HG03103 (cell line): Measurements from ENCODE around the gene WWOX.

Experiments used
- ATAC-seq: cut with Tn5 transposase; IDR thresholded peaks from one replicate; pipeline ENCODE4 v1.9.1; 2021; ENCODE audit warnings: low read depth; ENCODE audit not compliant: unreplicated experiment

Gene WWOX

GRCh38 chr16:78931678-78932077 is 832.2 kb downstream of the WWOX start:
- no peak for ATAC-seq

DNA sequence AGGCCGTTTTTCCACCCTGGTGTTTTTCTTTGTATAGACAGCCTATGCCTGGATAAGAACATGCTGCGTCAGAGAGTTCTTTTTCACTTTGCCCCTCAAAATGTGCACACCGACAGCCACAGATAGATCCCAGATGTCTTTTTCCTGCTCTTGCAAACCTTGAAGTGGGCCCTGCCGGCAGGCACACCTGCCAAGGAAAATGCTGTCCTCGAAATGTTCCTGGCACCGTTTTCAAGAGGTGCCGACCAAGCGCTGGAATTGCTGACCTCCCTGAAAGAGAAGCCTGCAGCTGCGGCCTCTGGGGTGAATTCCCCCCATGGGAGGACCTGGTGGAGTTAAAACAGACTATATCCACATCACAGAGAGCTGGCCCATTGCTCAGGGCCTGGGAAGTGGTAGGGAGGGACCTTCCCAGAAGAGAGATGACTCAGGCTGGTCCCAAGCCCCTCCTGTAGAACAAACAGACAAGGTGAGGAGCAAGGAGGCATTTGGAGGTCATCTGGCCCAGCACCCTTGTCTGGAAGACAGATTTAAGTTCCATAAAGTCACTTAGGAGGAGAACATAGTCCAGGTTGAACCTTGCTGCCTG is 833.0 kb downstream of the WWOX start:
- ATAC-seq: no peak

DNA sequence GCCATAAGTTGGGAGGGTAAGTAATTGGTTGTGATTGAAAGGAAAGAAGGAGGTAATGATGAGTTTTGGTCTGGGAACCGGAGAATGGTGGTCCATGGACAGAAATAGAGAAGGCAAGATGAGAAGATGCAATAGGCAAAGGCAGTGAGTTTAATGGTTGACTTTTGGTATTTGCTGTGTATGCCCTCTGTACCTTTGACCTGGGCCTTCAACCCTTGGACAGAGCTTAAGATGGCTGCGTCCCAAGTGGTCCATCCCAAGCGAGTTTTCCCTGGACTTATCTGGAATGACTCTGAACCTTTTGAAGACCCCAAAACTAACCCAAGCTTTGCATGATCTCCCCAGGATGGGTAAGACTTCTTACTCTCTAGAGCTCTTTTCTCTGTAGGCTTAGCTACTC is 836.6 kb downstream of the WWOX start:
- ATAC-seq: no peak

- ATAC-seq: no peak
Measured at GRCh38 chr16:78939597-78939996, 840.1 kb downstream of the WWOX start.

DNA sequence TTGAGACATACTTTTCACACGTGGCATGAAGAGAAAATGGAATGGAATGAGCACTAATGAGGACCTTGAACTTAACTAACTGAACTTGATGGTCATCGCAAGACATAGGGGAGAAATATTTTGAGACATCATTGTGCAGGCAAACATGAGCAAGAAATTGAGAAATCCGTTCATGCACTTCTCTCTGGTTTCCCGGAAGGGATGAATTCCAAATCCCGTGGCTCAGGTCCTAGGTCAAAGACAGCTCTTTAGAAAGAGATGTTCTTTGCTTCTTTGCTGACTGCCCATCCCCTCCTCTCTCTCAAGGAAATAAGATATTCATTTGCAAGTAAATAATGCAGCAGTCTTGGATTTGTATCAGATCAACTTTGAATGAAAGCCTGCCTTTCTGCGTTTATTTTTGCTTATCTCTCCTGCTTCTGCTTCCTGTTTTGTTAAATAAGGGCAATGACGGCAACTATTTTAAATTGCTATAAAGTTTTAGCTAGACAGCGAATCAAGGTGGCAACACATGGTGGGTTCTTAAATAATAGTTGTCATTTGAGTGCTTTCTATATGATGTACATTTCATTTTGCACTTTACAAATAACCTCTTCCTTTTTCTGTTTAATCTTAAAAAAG is 843.3 kb downstream of the WWOX start:
- ATAC-seq: no peak

- ATAC-seq: no peak
Measured at GRCh38 chr16:78945336-78945735, 845.9 kb downstream of the WWOX start.

GRCh38 chr16:78946556-78946955 is 847.1 kb downstream of the WWOX start:
- ATAC-seq: no peak

- ATAC-seq: no peak
Measured at GRCh38 chr16:78950768-78951167, 851.3 kb downstream of the WWOX start.

GRCh38 chr16:78952630-78953029 is 853.2 kb downstream of the WWOX start:
- no peak for ATAC-seq

- ATAC-seq: no peak
Measured at GRCh38 chr16:78953526-78953925, 854.1 kb downstream of the WWOX start.

- ATAC-seq: no peak
Measured at GRCh38 chr16:78955206-78955605, 855.8 kb downstream of the WWOX start.

GRCh38 chr16:78956859-78957258 is 857.4 kb downstream of the WWOX start:
- ATAC-seq: no peak

DNA sequence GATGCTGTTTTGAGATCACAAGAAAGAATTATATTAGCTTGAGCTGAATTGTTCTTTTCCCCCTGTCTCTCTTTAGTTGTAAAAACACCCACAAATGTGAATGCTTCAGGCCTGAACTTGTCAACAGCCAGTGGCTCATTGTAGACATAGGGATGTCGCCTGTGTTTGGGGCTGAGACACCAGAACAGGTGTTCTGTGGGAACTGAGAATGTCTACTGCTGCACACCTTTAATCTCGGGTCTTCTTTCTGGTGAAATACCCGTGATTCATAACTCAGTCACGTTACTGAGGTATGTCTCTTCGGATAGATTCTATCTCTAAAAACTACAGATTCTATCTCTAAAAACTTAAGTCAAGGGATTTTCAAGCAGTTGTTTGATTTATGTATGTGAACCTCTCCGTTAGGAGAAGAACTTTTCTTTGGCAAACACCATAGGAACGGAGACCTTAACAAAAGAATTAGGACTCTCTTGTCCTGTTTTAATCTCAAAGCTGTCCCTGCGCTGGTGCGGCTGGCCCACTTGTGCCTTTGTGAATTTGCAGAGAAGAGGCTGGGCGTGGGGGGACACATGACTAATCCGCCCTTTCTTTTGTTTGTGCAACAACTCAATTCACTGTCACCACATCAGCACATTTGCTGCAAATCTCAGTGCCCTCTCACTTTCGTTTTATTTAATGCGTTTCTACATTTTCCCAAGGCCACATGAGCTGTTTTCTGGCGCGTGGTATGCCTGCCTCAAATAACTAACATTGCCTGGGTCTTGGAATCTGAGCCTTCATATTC is 858.1 kb downstream of the WWOX start:
- ATAC-seq: no peak

- peak; percentile 40 for ATAC-seq
Measured at GRCh38 chr16:78961464-78961863, 862.0 kb downstream of the WWOX start.

DNA sequence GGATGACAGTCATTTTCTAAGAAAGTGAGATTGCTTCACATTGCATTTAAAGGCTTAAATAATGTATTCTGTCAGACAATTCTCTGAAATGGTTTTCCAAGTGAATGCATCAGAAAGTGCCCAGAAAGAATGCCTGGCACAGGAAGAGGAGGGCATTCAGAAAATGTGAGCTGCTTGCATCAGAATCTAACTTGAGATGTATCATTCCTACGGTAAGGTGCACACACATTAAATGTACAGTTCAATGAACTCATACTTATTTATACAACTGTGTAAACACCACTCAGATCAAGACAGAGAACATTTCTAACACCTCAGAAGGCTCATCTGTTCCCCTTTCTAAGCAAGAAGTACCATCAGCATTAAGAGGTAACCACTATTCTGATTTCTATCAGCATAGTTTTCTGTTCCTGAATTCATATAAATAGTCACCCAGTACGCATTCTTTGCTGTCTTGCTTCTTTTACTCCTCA is 863.0 kb downstream of the WWOX start:
- peak; percentile 87 for ATAC-seq

DNA sequence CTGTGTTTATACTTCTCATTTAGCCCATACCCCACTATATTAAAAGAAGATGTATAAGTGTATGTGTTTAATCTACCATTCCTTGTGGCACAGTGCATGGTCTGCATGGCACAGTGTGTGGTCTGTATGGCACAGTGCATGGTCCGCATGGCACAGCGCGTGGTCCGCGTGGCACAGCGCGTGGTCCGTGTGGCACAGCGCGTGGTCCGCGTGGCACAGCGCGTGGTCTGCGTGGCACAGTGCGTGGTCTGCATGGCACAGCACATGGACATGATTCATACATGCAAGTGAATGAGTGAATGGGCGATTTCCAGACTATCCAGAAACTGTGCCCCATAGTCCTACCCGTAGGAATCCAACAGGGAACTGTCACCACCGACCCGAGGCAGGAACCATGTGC is 868.5 kb downstream of the WWOX start:
- no peak for ATAC-seq

- no peak for ATAC-seq
Measured at GRCh38 chr16:78969721-78970120, 870.3 kb downstream of the WWOX start.

- ATAC-seq: no peak
Measured at GRCh38 chr16:78970650-78971049, 871.2 kb downstream of the WWOX start.

GRCh38 chr16:78972006-78972405 is 872.6 kb downstream of the WWOX start:
- no peak for ATAC-seq

GRCh38 chr16:78972986-78973385 is 873.5 kb downstream of the WWOX start:
- no peak for ATAC-seq

DNA sequence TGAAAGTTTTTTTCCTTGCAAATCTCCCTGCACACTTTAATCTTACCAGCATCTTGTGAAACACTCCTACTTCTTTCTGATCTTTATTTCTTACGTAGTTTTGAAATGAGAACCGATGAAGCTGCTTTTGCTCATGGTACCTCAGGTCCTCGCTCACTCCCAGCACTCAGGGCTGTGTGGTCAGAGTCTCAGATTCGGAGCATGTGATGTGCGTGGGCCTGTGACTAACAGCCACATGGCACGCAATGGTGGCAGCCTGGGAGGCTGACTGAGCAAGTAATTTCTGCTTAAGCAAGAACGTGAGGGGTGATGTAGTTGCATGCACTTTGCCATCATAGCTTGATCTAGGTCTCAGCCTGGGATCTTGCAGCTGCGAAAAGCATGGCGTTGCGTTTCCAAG is 876.8 kb downstream of the WWOX start:
- ATAC-seq: no peak

DNA sequence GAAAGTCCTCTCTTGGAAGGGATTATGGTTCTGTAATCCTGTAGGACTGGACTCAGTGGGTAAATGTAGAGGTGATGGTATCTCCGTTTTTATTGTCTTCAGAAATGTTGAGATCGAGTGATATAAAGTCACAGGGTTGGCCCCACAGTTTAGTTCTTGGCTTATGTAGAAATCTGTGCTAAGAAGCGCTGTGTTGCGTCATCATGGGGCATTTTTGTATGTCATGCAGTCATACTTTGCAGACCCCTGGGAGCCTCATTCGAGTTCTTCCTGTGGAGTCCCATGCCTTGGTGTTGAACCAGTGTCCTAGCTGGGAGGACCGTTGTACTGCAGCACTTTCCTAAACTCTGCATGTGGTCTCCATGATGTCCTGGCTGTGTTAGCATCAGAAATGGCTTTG is 881.4 kb downstream of the WWOX start:
- ATAC-seq: no peak
